GM18951 (cell line): ENCODE data around the gene ARL16.

ENCODE experiments used
- POLR2A ChIP-seq: IDR thresholded peaks from 4 replicates; pipeline ENCODE4 v1.6.1; 2011; ENCODE audit warnings: mild to moderate bottlenecking; ENCODE audit not compliant: insufficient read length, insufficient read depth; ENCODE audit errors: extremely low read depth
- in situ Hi-C: fragments of 300-500 bp; cut with MboI; formaldehyde crosslinking; loops from one replicate; pipeline ENCODE4 v1.12.0; 2022; ENCODE audit warnings: low sequenced_read_pairs, mixed read lengths, inconsistent platforms; ENCODE audit not compliant: unreplicated experiment

ARL16 gene

DNA sequence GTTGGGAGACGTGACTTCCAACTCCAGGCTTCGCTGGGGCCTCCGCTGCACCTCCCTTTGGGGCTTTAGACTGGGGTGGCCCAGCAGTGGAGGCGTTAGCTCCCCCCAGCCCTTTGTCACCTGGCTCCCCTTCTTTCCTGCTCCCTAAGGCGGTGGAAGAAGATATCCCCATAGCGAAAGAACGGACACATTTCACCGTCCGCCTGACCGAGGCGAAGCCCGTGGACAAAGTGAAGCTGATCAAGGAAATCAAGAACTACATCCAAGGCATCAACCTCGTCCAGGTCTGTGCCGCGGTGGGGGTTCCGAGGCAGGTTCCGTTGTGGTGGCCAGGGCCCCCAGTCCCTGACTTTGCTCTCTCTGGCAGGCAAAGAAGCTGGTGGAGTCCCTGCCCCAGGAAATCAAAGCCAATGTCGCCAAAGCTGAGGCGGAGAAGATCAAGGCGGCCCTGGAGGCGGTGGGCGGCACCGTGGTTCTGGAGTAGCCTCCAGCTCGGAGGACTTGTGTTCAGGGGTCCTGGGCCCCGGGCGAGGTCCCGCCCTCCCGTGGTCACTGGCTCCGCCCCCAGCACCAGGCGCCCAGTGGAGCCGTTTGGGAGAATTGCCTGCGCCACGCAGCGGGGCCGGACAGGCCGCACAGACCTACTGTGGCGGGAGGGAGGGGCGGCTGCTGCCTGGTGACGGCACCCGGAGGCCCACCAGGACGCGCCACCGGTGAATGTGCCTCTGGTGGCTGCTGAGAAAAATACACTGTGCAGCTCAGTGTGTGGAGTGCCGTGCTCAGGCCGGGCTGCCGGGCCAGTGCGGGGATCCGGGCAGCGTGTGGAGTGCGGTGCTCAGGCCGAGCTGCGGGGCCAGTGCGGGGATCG is 23.4 kb upstream of the ARL16 start:
- TF ChIP-seq POLR2A, result no peak
- in situ Hi-C loops, result no loop called here

DNA sequence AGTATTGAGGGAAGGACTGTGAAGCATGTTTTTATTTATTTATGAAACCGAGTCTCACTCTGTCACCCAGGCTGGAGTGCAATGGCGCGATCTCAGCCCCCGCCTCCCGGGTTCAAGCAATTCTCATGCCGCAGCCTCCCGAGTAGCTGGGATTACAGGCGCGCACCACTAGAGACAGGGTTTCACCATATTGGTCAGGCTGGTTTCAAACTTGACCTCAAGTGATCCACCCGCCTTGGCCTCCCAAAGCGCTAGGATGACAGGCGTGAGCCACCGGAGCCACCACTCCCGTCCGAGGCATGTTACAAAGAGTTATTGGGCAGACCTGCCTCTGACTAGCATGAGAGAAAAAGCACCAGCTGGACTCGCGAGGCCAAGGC is 22.6 kb upstream of the ARL16 start:
- in situ Hi-C loops, result no loop called here
- no peak for TF ChIP-seq POLR2A

DNA sequence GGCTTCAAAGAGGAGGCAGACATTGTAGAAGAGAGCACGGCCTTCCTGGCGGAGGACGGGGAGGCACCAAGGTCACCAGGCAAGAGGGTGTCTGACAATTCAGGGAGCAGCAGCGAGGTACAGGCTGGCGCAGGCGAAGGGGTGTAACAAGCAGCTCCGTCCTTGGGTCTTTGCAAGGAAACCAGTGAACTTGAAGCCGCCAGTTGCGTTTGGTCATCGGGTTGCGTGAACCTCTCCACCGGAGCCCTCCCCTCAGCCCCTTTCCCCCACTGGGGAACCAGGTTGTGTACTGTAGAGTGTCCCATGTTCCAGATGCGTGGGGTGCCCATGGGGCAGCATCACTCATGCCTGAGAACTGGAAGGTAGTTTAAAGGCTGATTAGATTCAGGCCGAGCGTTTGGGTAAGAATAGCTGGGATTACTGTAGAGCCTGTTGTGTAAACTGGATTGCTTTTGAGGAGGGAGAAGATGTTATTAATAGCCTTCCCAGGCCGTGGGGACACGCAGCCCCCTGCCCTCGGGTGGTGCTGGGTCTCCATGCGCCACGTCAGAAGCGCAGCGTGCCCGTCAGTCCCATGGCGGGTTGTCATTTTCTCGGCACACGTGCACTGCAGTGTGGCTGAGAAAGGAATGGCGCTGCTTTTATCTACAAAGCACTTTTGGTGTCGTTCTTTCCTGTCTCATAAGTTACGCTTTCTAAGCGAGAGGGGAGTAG is 22.1 kb upstream of the ARL16 start:
- no peak for TF ChIP-seq POLR2A
- in situ Hi-C loops, result no loop called here

DNA sequence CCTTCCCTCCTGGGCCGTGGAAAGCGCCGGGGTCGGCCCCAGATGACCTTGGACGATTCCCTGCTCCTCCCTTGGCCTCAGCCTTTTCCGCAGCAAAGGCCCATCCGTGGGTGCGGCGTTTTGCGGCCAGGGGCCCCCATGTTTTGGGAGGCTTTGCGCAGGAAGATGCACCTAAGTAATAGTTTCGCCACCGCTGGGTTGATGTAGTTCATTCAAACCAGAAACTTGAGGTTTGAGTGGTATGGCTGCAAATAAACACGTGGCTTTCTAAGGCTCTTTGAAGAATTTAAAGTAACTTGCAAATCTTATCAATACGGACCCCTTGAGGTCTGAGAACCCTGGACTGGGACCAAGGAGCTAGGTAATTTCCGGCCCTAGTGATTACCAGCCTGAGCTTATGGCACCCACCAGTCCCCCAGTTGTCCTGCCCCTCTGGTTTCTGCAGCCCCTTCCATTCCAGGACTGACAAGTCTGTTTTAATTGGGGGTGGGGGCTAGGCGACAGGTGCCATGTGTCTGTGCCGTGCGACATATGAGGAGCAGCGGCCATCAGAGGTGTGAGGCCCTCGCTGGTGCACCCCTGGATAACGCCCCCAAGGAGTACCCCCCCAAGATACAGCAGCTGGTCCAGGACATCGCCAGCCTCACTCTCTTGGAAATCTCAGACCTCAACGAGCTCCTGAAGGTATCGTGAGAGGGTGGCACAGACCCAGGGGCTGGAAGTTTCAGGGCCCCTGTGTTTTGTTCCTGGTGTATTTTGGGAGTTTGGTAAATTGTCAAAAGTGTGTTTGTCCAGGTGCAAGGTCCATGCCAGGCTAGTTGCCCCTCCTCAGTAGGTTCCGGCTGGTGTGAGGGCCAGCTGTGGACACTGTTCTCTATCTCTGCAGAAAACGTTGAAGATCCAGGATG is 20.4 kb upstream of the ARL16 start:
- in situ Hi-C loops, result no loop called here

DNA sequence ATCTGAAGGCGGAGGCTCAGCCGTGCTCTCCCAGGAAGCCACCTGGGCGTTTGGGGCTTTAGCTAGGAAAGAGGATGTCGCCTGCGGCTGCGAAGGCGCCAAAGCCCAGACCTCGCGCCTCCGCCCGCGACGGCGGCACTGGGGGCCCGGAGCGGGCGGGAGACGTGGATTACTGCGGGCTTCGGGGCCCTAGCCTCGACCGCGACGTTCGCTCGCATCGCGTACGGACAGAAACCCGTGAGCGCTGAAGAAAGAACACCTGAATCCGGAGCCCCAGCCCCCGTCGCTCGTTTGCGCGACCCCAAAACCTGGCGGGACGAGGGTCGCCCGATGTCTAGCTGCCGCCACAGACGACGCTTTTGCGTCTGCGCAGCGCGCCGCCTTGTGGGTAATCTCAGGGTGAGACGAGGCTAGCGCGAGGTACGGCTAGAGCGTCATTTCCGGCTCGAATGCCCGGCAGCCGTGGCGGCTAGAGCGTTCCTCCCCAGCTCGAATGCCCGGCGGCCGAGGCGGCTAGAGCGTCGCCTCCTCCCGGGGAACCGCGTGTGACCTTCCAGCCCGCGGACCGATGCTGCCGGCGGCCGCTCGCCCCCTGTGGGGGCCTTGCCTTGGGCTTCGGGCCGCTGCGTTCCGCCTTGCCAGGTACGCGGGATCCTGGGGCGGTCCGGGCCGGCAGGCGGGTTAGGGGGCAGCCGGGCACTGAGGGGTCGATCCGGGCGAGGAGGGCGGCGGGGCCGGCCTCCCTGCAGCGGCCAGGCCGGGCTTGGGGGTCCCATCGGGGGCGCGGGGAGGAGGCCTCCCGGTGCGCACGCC is 19.5 kb upstream of the ARL16 start, which contains the start of gene MRPL12:
TSS of gene MRPL12 (plus strand) at position 434 of the 813 bp plus-strand sequence. CDS start at position 569, 135 bp downstream.
- in situ Hi-C loops, result no loop called here
- peak; percentile 97 for TF ChIP-seq POLR2A

More for the DNA sequence above, 20.4 kb upstream of the ARL16 start:
- TF ChIP-seq POLR2A, result no peak

DNA sequence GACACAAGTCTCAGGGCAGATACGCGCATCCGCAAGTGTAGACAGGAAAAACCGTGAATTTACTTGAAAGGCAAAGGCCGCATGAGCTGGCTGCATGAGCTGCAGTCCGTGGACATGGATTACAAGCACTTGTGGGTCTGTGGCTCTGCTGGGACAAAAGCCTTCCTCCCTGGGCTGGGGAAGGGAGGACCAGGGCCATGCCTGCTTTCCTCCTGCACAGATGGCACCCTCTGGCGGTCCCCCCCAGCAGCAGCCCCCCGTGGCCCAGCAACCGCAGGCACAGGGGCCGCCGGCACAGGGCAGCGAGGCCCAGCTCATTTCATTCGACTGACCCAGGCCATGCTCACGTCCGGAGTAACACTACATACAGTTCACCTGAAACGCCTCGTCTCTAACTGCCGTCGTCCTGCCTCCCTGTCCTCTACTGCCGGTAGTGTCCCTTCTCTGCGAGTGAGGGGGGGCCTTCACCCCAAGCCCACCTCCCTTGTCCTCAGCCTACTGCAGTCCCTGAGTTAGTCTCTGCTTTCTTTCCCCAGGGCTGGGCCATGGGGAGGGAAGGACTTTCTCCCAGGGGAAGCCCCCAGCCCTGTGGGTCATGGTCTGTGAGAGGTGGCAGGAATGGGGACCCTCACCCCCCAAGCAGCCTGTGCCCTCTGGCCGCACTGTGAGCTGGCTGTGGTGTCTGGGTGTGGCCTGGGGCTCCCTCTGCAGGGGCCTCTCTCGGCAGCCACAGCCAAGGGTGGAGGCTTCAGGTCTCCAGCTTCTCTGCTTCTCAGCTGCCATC is 17.9 kb upstream of the ARL16 start:
- no peak for TF ChIP-seq POLR2A
- in situ Hi-C loops, result no loop called here

DNA sequence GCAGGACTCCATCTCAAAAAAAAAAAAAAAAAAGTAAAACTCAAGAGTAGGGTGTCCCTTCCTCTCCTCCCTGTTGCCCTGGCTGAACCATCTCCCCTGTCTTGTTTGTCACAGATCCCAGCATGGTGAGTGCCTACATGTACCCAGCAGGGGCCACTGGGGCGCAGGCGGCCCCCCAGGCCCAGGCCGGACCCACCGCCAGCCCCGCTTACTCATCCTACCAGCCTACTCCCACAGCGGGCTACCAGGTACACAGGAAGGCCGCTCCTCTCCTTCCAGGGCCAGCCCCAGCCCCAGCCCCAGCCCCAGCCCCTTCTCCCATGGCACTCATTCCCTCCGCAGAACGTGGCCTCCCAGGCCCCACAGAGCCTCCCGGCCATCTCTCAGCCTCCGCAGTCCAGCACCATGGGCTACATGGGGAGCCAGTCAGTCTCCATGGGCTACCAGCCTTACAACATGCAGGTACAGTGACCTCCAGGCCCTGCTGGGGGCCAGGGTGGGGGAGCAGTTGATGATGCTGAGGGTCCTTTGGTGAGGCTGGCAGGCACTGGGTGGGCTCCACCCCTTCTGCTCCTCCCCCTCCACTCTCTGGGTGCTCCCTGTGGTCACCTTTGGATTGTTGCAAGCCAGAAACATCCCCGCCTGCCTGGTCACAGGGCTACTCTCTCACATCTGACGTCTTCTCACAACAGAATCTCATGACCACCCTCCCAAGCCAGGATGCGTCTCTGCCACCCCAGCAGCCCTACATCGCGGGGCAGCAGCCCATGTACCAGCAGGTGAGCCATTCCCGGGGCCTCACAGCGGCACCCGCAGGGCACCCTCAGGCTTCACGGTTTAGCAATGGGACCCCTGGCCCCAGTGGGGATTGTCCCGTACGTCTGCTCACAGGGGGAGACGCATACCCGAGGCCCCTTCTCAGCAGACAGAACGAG is 17.0 kb upstream of the ARL16 start:
- in situ Hi-C loops, result no loop called here
- TF ChIP-seq POLR2A, result no peak

DNA sequence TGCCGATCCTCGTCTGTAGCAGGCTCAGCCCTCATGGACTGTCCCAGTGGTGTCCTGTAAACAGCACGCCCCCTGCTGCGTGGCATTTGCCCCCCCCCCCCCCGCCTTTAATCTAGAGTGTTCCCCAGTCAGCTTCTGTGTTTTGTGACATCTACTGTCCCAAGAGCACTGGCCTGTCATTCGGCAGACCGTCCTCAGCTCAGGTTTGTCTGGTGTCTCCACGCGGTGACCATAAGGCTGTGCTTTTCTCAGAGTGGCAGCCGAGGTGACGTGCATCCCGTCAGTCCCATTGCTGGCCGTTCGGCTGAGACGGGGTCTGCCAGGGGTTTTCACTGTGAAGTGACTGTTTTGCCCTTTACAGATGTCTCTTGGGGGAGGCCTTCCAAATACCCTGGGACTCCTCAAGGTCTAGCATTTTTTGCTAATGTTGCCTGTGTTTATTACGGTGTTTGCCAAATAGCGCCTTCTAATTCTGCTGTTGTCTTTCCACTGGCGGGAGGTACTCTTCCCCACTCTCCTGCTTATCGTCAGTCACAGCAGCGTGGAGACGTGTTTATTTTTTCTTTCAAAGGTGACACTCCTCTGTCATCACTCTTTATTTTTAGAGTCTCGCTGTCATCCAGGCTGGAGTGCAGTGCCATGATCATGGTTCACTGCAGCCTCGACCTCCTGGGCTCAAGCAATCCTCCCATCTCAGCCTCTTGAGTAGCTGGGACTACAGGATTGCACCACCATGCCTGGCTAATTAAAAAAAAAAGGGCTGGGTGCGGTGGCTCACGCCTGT is 13.9 kb upstream of the ARL16 start:
- no peak for TF ChIP-seq POLR2A
- in situ Hi-C loops, result no loop called here

DNA sequence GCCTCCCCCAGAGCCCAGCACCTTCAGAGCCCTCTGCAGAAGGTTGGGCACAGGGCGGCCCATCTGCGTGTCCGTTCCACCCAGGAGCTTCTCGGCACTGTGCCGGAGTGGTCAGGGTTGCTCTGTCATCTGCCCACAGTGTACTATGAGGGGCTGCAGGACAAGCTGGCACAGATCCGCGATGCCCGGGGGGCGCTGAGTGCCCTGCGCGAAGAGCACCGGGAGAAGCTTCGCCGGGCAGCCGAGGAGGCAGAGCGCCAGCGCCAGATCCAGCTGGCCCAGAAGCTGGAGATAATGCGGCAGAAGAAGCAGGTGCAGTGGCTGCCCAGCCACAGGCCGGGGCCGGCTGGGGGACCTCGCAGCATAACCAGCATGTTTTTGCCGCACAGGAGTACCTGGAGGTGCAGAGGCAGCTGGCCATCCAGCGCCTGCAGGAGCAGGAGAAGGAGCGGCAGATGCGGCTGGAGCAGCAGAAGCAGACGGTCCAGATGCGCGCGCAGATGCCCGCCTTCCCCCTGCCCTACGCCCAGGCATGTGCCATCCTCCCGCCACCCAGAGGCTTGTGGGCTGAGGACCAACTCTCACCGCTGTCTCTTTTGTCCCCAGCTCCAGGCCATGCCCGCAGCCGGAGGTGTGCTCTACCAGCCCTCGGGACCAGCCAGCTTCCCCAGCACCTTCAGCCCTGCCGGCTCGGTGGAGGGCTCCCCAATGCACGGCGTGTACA is 12.8 kb upstream of the ARL16 start:
- in situ Hi-C loops, result no loop called here

DNA sequence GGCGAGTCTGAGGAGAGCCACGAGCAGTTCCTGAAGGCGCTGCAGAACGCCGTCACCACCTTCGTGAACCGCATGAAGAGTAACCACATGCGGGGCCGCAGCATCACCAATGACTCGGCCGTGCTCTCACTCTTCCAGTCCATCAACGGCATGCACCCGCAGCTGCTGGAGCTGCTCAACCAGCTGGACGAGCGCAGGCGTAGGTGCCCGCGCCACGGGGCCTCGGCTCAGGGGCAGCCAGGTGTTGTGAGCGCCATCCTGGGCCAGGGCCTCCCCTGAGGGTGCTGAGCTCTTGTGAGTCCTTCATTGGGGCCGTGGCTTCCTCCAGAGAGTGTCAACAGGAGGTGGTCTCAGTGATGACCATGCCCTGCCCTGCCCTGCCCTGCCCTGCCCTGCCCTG is 12.2 kb upstream of the ARL16 start:
- TF ChIP-seq POLR2A, result no peak

More for the DNA sequence above, 12.8 kb upstream of the ARL16 start:
- no peak for TF ChIP-seq POLR2A

More for the DNA sequence above, 12.2 kb upstream of the ARL16 start:
- in situ Hi-C loops, result no loop called here
